ENCODE measurements around the gene BORCS5. TPM values are rescaled to one million over a fixed set of nuclear protein-coding genes. Genes with fewer than 3 reads are reported as not detected.

BORCS5 gene
- total and polyA plus RNA-seq, 12 donors: 3.6 to 30.1 (median 10.6) TPM

DNA sequence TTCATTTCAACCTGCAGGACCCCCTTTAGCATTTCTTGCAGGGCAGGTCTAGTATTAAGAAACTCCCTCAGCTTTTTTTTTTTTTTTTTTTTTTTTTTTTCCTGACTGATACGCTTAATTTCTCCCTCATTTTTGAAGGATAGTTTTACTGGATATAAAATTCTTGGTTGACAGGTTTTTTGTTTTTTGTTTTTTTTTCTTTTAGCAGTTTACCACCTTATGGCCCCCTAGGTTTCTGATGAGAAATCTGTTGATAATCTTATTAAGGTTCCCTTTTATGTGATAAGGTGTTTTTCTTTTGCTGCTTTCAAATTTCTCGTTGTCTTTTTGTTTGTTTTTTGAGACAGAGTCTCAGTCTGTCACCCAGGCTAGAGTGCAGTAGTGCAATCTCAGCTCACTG lies 66.5 kb downstream of the BORCS5 start:
- Histone ChIP-seq H3K27ac (no peak overlapping the region), H3K4me1 (replicated peaks in 1 of 2) (no peaks in the 10 kb centered on the region), H3K36me3 (replicated peaks in 1 of 2) (no peaks in the 10 kb centered on the region), H3K27me3 (no peaks in the 10 kb centered on the region), H3K9me3 (replicated peaks in 1 of 3) (peaks cover 0 to 15% (median 0%) of the 10 kb centered on the region in 3 donors), H3K4me3 (no peak overlapping the region)
- 91 to 100% (median 97%) methylated on average over 2 of the region's 2 CpGs for WGBS, 4 donors
- DNase-seq: no peak
- intact Hi-C loops (cut with DNase I): no loop called here
- TF ChIP-seq CTCF (IDR thresholded peaks at IDR 0.05): no peak
- TF ChIP-seq POLR2A (IDR thresholded peaks at IDR 0.05): no peak

DNA sequence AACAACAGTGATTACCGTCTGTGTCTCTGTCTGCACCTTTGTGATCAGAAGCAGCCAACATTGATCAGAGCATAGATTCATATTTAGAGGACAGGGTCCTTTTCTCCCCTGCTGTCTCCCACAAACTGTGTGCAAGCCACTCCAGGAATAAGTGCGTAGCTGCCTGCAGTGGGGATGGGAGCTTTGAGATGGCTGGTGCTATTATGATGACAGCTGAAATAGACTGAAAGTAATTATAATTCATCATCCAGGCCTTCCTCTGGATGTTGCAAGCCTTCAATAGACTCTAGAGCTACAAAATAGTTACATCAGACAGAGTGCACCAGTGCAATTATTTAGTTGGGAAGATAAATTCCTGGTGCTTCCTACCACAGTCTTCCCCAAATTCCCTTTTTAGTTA lies 68.1 kb downstream of the BORCS5 start:
- Histone ChIP-seq H3K27ac (no peak overlapping the region), H3K4me1 (replicated peaks in 1 of 2) (no peaks in the 10 kb centered on the region), H3K4me3 (no peak overlapping the region), H3K36me3 (replicated peaks in 1 of 2) (no peaks in the 10 kb centered on the region), H3K27me3 (no peaks in the 10 kb centered on the region), H3K9me3 (replicated peaks in 1 of 3) (peaks cover 0 to 15% (median 0%) of the 10 kb centered on the region in 3 donors)
- WGBS, 4 donors: 68 to 100% (median 85%) methylated on average over 2 of the region's 2 CpGs
- intact Hi-C loops (cut with DNase I): no loop called here
- TF ChIP-seq CTCF (IDR thresholded peaks at IDR 0.05) (no peak), POLR2A (IDR thresholded peaks at IDR 0.05) (no peak)
- no peak for DNase-seq

DNA sequence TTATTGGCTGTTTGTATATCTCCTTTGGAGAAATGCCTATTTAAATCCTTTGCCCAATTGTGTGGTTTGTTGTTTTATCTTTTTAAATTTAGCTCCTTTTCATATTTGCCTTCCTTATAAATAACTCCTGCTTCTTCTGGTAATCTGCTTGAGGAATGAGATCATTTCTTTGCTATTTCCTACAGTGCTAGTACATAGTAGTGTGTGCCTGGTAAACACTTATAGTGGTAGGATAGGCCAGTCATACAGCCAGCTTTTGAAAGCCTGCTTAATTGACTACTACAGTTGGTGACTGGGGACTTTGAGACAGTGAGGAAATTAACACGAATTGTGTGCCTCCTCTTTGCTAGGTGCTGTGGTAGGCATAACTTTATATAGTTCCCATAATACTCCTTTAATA lies 68.7 kb downstream of the BORCS5 start:
- intact Hi-C loops (cut with DNase I): no loop called here
- H3K4me1 ChIP-seq (replicated peaks in 1 of 2): no peaks in the 10 kb centered on the region
- H3K4me3 ChIP-seq: no peak overlapping the region
- no peak for DNase-seq
- H3K27ac ChIP-seq: no peak overlapping the region
- H3K27me3 ChIP-seq: no peaks in the 10 kb centered on the region
- no peak for TF ChIP-seq POLR2A (IDR thresholded peaks at IDR 0.05)
- no peak for TF ChIP-seq CTCF (IDR thresholded peaks at IDR 0.05)
- H3K36me3 ChIP-seq (replicated peaks in 1 of 2): no peaks in the 10 kb centered on the region
- peaks cover 0 to 15% (median 0%) of the 10 kb centered on the region in 3 donors for H3K9me3 ChIP-seq (replicated peaks in 1 of 3)
- WGBS, 4 donors: 82 to 93% (median 87%) methylated on average over 1 of the region's 1 CpG

DNA sequence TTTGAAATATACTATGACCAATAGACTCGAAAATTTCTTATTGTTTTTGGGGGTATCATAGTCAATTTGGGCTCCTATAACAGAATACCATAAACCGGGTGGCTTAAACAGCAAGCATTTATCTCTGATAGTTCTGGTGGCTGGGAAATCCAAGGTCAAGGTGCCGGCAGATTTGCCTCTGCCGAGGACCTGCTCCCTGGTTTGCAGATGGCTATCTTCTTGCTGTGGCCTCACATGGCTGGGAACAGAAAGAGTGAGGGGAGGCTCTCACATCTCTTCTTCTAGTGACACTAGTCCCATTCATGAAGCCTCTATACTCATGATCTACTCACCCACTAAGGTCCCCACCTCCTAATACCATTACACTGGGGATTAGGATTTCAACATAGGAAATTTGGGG lies 70.7 kb downstream of the BORCS5 start:
- Histone ChIP-seq H3K9me3 (replicated peaks in 1 of 3) (peaks cover 0 to 15% (median 0%) of the 10 kb centered on the region in 3 donors), H3K27ac (no peak overlapping the region), H3K4me3 (no peak overlapping the region), H3K4me1 (replicated peaks in 1 of 2) (peaks cover 0 to 6% of the 10 kb centered on the region in 2 donors), H3K27me3 (no peaks in the 10 kb centered on the region), H3K36me3 (replicated peaks in 1 of 2) (no peaks in the 10 kb centered on the region)
- intact Hi-C loops (cut with DNase I): no loop called here
- WGBS, 4 donors: 53 to 66% (median 60%) methylated on average over 4 of the region's 4 CpGs
- DNase-seq: no peak
- TF ChIP-seq CTCF (IDR thresholded peaks at IDR 0.05): no peak
- TF ChIP-seq POLR2A (IDR thresholded peaks at IDR 0.05): no peak
